ENCODE measurements around the gene HNRNPLL.

DNA sequence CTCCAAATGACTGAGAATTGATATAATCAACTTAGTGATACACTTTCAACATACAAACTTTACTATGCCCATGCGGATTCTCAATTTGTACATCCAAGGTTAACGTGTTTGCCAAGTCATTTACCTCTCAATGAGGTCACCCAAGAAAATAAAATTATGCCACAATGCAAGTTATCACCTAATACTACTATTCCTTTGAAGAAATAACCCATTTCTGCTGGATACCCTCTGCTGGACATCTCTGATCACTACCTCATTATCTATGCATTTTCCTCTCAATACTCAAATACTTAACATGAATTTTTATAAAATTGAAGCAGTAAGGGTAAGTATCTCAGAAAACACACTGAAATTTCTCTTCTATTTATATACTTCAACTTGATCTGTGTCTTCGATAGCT, 12.7 kb downstream of the HNRNPLL start:
- TF ChIP-seq, protein P1, sequence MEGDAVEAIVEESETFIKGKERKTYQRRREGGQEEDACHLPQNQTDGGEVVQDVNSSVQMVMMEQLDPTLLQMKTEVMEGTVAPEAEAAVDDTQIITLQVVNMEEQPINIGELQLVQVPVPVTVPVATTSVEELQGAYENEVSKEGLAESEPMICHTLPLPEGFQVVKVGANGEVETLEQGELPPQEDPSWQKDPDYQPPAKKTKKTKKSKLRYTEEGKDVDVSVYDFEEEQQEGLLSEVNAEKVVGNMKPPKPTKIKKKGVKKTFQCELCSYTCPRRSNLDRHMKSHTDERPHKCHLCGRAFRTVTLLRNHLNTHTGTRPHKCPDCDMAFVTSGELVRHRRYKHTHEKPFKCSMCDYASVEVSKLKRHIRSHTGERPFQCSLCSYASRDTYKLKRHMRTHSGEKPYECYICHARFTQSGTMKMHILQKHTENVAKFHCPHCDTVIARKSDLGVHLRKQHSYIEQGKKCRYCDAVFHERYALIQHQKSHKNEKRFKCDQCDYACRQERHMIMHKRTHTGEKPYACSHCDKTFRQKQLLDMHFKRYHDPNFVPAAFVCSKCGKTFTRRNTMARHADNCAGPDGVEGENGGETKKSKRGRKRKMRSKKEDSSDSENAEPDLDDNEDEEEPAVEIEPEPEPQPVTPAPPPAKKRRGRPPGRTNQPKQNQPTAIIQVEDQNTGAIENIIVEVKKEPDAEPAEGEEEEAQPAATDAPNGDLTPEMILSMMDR (IDR thresholded peaks at IDR 0.05 in 4 of 5, conservative IDR thresholded peaks at IDR 0.05 in 1 of 5), result no peak
- TF ChIP-seq POLR2A (IDR thresholded peaks at IDR 0.05), result no peak
